ENCODE results near the gene MTM1. TPM values are rescaled to one million over a fixed set of nuclear protein-coding genes. Genes with fewer than 3 reads are reported as not detected.
A peak's percentile ranks its signal among the peaks of the same experiment; 100 is the strongest.

MTM1 gene
- 10 to 100 TPM; 15.4 to 18.4 (median 16.7) TPM for total RNA-seq

GRCh38 chrX:150568320-150569154, at the start of gene MTM1:
Gene MTM1, plus strand, starts transcription at chrX:150568621. Its CDS starts 23,994 bp downstream, at chrX:150592615.
- peak within 1 kb of the TSS; percentile 88 for H3K27ac ChIP-seq
- WGBS, result 49% methylated on average over 28 of the region's 89 CpGs
- no peaks in the 10 kb centered on the region for H3K36me3 ChIP-seq
- H3K27me3 ChIP-seq, result no peaks in the 10 kb centered on the region
- H3K4me3 ChIP-seq, result peak within 1 kb of the TSS; percentile 73
- peaks cover 34% of the 10 kb centered on the region for H3K4me1 ChIP-seq
- no peaks in the 10 kb centered on the region for H3K9me3 ChIP-seq
- peak; percentile 93 to 95 for DNase-seq (ENCODE audit: low spot score in 2 of 2)
- TF ChIP-seq POLR2A (IDR thresholded peaks at IDR 0.05) (peak in 1 of 2 donors; percentile 39), POLR2AphosphoS5 (IDR thresholded peaks at IDR 0.05) (no peak), EP300 (IDR thresholded peaks at IDR 0.05) (no peak), CTCF (IDR thresholded peaks at IDR 0.05) (no peak)

DNA sequence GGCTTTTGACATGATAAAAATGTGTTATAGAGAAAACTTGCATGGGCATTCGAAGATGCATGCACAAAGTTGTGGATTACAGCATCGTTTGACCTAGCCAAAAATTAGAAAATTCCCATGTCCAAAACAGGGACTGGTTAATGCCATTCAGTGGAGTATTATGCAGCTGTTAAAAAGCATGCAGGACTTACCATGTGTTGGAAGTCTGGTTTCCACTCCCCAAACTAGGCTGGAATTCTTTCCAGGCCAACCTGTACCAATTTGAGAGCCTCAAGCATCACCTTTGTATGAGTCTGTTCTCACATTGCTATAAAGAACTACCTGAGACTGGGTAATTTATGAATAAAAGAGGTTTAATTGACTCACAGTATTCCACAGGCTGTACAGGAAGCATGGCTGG, 45.9 kb upstream of the MTM1 start:
- 83% methylated on average over 2 of the region's 2 CpGs for WGBS
- no peak for TF ChIP-seq EP300 (IDR thresholded peaks at IDR 0.05)
- no peak for TF ChIP-seq CTCF (IDR thresholded peaks at IDR 0.05)
- TF ChIP-seq POLR2AphosphoS5 (IDR thresholded peaks at IDR 0.05), result no peak
- H3K27me3 ChIP-seq, result no peaks in the 10 kb centered on the region
- H3K27ac ChIP-seq, result no peak overlapping the region
- no peaks in the 10 kb centered on the region for H3K36me3 ChIP-seq
- no peak overlapping the region for H3K4me3 ChIP-seq
- no peaks in the 10 kb centered on the region for H3K4me1 ChIP-seq
- no peak for DNase-seq (ENCODE audit: low spot score in 2 of 2)
- H3K9me3 ChIP-seq, result no peaks in the 10 kb centered on the region

- Histone ChIP-seq H3K36me3 (no peaks in the 10 kb centered on the region), H3K9me3 (no peaks in the 10 kb centered on the region), H3K27ac (no peak overlapping the region), H3K4me3 (no peak overlapping the region), H3K27me3 (no peaks in the 10 kb centered on the region), H3K4me1 (no peaks in the 10 kb centered on the region)
- WGBS, result 63% methylated on average over 10 of the region's 10 CpGs
- TF ChIP-seq EP300 (IDR thresholded peaks at IDR 0.05) (no peak), POLR2AphosphoS5 (IDR thresholded peaks at IDR 0.05) (no peak), POLR2A (IDR thresholded peaks at IDR 0.05) (no peak), CTCF (IDR thresholded peaks at IDR 0.05) (no peak)
- DNase-seq (ENCODE audit: low spot score in 2 of 2), result no peak
These were observed 43.1 kb upstream of the MTM1 start for GRCh38 chrX:150525061-150525919.

- Histone ChIP-seq H3K4me3 (no peak overlapping the region), H3K36me3 (no peaks in the 10 kb centered on the region), H3K4me1 (no peaks in the 10 kb centered on the region), H3K27me3 (no peaks in the 10 kb centered on the region), H3K27ac (no peak overlapping the region), H3K9me3 (no peaks in the 10 kb centered on the region)
- TF ChIP-seq EP300 (IDR thresholded peaks at IDR 0.05) (no peak), POLR2A (IDR thresholded peaks at IDR 0.05) (no peak), CTCF (IDR thresholded peaks at IDR 0.05) (no peak), POLR2AphosphoS5 (IDR thresholded peaks at IDR 0.05) (no peak)
- DNase-seq (ENCODE audit: low spot score in 2 of 2), result no peak
- 78% methylated on average over 7 of the region's 7 CpGs for WGBS
These were observed 41.7 kb upstream of the MTM1 start for GRCh38 chrX:150526692-150527091.

GRCh38 chrX:150527108-150527507, 41.3 kb upstream of the MTM1 start:
- H3K36me3 ChIP-seq, result no peaks in the 10 kb centered on the region
- H3K4me3 ChIP-seq, result no peak overlapping the region
- 64% methylated on average over 3 of the region's 3 CpGs for WGBS
- TF ChIP-seq CTCF (IDR thresholded peaks at IDR 0.05), result no peak
- no peak for TF ChIP-seq POLR2A (IDR thresholded peaks at IDR 0.05)
- no peak for TF ChIP-seq EP300 (IDR thresholded peaks at IDR 0.05)
- no peak for TF ChIP-seq POLR2AphosphoS5 (IDR thresholded peaks at IDR 0.05)
- H3K9me3 ChIP-seq, result no peaks in the 10 kb centered on the region
- H3K4me1 ChIP-seq, result no peaks in the 10 kb centered on the region
- DNase-seq (ENCODE audit: low spot score in 2 of 2), result no peak
- H3K27me3 ChIP-seq, result no peaks in the 10 kb centered on the region
- H3K27ac ChIP-seq, result no peak overlapping the region
